NCI-H1436 treated with DMSO at 0.1 percent for 48 hours (cell line): ENCODE data around the gene ZSWIM5.
"Not testable (repeated sequence)": the region's sequence is repeated elsewhere in the genome, so short reads cannot be mapped to it uniquely, and the experiment has no call there.

Experiments used
- DNase-seq: peaks from one replicate; lab custom pipeline; 2025; lab: John Stamatoyannopoulos, UW

Gene ZSWIM5

GRCh38 chr1:45002650-45003645 lies 203.5 kb downstream of the ZSWIM5 start:
- DNase-seq: no peak

- not testable (repeated sequence) for DNase-seq
Measured at GRCh38 chr1:45001576-45001975, 204.8 kb downstream of the ZSWIM5 start.

- no peak for DNase-seq
Measured at GRCh38 chr1:45001011-45001481, 205.4 kb downstream of the ZSWIM5 start.

- DNase-seq: no peak
Measured at GRCh38 chr1:44999232-44999631, 207.2 kb downstream of the ZSWIM5 start.

- no peak for DNase-seq
Measured at GRCh38 chr1:44995467-44996238, 210.8 kb downstream of the ZSWIM5 start.

- DNase-seq: no peak
Measured at GRCh38 chr1:44994309-44994898, 212.0 kb downstream of the ZSWIM5 start.

- DNase-seq: no peak
Measured at GRCh38 chr1:44988531-44989156, 217.8 kb downstream of the ZSWIM5 start.

GRCh38 chr1:44985747-44986359 lies 220.6 kb downstream of the ZSWIM5 start:
- DNase-seq: no peak

GRCh38 chr1:44977372-44977771 lies 229.0 kb downstream of the ZSWIM5 start:
- DNase-seq: not testable (repeated sequence)

- no peak for DNase-seq
Measured at GRCh38 chr1:44976252-44976651, 230.2 kb downstream of the ZSWIM5 start.

GRCh38 chr1:44973645-44974044 lies 232.8 kb downstream of the ZSWIM5 start:
- no peak for DNase-seq

- no peak for DNase-seq
Measured at GRCh38 chr1:44970317-44970716, 236.1 kb downstream of the ZSWIM5 start.
